GM04503 (cell line): ENCODE results near the gene KRABD2.
"Not testable (repeated sequence)": the region's sequence is repeated elsewhere in the genome, so short reads cannot be mapped to it uniquely, and the experiment has no call there.

Experiments
- DNase-seq: peaks from one replicate; pipeline ENCODE4 v3.0.0-alpha.2; 2012; ENCODE audit warnings: low read depth

The KRABD2 gene

GRCh38 chr17:8360751-8361150 is 15.8 kb downstream of the KRABD2 start:
- no peak for DNase-seq

GRCh38 chr17:8360260-8360659 is 16.2 kb downstream of the KRABD2 start:
- DNase-seq: no peak

DNA sequence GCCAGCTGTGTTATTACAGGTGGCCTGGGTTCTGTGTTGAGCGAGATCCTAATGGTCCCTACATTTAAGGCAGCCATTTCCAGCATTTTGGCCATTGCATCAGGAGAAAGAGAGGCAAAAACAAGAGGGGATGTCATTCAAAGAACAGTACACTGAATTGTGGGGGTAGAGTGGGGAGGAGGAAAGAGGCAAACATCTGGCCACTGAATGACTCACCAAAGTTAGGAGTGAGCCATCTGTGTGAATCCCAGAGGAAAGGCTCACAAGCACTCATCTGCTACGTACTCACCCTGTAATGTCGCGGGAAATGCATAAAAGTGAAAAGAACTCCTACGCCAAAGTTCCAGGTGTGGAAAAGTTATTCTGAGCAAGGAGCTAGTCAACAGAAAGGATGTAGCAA is 16.7 kb downstream of the KRABD2 start:
- DNase-seq: no peak

GRCh38 chr17:8357910-8358309 is 18.6 kb downstream of the KRABD2 start:
- no peak for DNase-seq

DNA sequence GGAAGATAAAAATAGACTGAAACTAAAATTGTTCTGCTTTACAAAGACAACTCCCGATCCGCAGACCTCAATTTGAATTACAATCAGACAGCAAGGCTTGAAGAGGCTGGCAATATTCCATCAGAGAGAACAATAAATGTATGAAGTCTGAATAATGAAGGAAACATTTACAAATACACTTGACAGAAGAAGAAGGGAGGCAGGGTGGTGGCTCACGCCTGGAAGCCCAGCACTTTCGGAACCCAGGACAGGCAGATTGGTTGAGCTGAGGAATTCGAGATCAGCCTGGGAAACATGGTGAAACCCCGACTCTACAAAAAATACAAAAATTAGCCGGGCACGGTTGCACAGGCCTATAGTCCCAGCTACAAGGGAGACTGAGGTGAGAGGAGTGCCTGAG is 22.3 kb downstream of the KRABD2 start:
- no peak for DNase-seq

DNA sequence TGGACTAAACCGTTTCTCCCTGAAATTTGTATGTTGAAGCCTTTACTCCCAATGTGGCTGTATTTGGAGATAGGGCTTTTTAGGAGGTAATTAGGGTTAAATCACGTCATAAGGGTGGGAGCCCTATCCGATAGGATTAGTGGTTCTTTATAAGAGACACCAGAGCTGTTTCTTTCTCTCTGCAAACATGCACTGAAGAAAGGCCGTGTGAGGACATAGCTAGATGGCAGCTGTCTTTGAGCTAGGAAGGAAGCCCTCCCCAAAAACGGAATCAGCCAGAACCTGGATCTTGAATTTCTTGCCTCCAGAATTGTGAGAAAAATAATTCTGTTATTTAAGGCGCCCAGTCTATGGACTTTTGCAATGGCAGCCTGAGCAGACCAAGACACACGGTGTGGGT is 22.8 kb downstream of the KRABD2 start:
- DNase-seq: no peak

DNA sequence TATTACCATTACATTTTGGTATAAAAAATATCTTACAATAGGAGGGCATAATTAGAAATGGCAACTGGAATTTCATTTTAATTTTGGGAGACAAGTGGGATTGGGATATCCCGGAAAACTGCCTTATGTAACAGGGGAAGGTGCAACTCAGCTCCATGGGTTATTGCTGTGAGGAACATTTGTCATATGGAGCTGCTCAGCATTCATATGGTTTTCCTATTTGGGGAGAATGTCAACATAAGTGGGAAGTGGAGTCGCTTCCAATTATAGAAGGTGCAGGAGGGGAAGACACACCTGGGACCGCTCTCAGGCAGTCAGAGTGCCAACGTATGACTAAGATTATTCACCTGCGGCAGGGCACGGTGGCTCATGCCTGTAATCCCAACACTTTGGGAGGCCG is 26.2 kb downstream of the KRABD2 start:
- DNase-seq: no peak

DNA sequence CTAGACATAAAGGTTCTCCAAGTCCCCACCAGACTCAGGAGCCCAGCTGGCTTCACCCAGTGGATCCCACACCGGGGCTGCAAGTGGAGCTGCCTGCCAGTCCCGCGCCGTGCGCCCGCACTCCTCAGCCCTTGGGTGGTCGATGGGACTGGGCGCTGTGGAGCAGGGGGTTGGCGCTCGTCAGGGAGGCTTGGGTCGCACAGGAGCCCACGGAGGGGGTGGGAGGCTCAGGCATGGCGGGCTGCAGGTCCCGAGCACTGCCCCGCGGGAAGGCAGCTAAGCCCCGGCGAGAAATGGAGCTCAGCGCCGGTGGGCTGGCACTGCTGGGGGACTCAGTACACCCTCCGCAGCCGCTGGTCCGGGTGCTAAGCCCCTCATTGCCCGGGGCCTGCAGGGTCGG is 29.5 kb downstream of the KRABD2 start:
- not testable (repeated sequence) for DNase-seq

DNA sequence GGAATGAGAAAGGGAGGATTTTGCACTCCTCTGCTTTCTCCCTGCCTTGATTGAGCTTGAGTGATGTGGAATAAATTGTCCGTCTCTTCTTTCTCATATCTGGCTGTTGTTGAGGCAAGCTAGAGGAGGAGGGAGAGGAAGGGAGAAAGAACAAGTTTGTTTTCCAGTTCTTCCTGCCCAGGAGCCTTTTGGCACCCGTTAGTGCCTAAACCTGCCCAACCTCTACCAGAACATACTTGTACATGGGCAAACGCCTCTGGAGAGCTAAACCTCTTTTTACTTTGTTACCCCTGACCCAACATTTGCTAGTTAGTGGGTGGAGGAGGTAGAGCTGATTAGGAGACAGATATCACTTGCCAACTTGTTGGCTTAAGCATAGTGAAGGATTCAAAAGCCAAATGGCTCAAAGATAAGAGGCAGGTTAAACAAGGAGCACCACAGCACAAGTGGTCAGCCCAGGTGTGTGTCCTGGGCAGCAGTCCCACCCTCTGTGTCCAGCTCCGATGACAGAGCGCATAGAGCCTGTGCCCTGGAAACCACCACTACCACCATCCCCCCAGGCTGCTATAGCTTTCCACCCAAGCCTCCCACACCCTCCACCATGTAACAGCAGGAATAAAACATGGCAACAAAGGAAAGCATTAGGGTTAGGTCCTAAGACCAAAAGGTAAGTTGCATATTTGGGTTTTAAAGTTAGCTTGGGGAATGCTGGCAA is 30.4 kb downstream of the KRABD2 start:
- no peak for DNase-seq

GRCh38 chr17:8345052-8345690 is 31.3 kb downstream of the KRABD2 start:
- no peak for DNase-seq

DNA sequence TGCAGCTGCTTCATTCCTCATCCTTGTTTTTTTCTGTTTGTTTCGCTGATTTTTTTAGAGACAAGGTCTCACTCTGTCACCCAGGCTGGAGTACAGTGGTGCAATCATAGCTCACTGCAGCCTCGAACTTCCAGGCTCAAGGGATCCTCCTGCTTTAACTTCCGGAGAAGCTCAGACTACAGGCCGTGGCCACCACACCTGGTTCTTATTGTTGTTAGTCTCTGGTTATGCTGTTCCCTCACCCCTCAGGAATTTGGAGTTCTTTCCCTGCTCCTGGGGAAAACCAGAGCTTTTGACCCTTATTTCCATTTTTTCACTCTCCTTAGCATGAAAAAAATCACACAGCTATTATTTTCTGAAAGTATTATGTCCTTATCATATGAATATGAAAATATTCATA is 35.0 kb downstream of the KRABD2 start:
- DNase-seq: no peak

DNA sequence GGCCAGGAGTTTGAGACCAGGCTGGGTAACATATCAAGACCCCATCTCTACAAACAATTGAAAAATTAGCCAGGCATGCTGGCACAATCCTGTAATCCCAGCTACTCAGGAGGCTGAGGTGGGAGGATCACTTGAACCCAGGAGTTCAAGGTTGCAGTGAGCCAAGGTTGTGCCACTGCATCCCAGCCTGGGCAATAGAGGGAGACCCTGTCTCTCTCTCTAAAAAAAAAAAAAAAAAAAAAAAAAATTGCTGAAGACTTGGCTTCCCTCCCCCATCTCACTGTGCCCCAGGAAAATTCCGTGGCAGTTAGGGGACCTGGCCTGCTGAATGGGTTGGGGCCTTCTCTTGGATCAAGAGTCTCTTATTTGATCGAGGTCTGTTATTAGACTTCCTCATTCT is 37.0 kb downstream of the KRABD2 start, which contains the start of gene ODF4:
TSS of gene ODF4 (plus strand) at position 301 of the 400 bp plus-strand sequence. CDS start 212 bp downstream, outside the sequence.
- DNase-seq: no peak

DNA sequence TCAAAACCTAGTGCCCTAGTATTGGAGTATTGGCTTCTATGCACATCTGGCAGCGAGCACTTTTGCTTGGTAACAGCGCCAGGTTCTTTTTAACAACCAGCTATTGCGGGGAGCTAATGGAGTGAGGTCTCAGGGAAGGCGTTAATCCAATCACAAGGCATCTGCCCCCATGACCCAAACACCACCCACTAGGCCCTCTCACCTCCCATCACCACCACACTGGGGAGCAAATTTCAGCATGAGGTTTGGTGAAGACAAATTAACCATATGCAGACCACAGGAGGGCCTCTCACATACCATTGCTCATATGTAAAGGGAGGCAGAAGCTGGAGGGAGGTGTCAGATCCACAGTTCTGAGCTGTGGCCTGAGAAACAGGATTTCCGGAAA is 37.8 kb downstream of the KRABD2 start:
- no peak for DNase-seq

- DNase-seq: no peak
Observed at GRCh38 chr17:8337802-8338752, 38.4 kb downstream of the KRABD2 start.

DNA sequence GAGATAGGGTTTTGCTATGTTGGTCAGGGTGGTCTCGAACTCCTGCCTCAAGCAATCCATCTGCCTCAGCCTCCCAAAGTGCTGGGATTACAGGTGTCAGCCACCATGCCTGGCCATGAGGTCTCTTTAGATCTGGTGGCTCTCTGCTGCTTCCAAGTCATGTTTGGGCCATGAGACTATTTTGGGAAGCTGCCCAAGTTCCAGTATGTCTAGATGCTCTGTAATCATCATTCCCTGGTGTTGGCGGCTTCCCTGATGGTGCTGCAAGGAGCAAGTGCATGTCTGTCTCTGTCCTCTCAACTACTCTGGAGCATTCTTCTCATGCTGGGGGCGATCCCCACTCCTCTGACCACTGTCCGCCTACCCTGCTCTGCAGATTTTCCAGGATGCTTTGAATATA is 43.2 kb downstream of the KRABD2 start:
- DNase-seq: no peak

- DNase-seq: no peak
Observed at GRCh38 chr17:8332688-8333087, 43.8 kb downstream of the KRABD2 start.

- DNase-seq: no peak
Observed at GRCh38 chr17:8332128-8332527, 44.4 kb downstream of the KRABD2 start.

DNA sequence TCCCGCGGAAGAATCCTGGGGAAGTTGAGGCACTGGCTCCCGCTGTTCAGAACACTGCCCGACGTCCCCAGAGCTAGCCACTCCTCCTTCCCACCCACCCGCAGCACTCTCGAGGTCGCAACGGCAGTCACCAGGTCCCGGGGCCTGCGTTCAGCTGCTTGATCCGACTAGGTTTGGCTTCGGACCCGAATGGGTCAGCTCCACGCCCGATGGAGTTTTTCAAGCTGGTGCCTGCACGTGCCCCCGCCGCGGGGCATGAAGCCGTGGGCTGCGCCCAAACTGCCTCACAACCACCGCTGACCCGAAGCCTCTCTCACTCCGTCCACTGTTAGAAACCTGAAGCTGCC is 49.2 kb downstream of the KRABD2 start:
- DNase-seq: no peak
